HepG2 (cell line): ENCODE results near the gene ME3.

Experiments
- CTCF ChIP-seq: sonication (generic); formaldehyde crosslinking; IDR thresholded peaks from 2 replicates; pipeline ENCODE4 v1.5.0; 2020; ENCODE audit warnings: mild to moderate bottlenecking, missing genetic modification reagents, moderate library complexity
- EP300 ChIP-seq, 3 experiments: sonication (generic) in 1 of 3; formaldehyde crosslinking in 1 of 3; IDR thresholded peaks; 2 replicates each; pipeline versions ENCODE4 v1.5.1 to v1.6.1; 2011 to 2020; ENCODE audit warnings: low read depth in 2 of 3, low read length in 2 of 3, borderline replicate concordance in 1 of 3, improper control_type of control experiment in 1 of 3, mild to moderate bottlenecking in 1 of 3, missing genetic modification reagents in 1 of 3, moderate library complexity in 1 of 3
- FOXJ3 ChIP-seq: sonication (generic); formaldehyde crosslinking; IDR thresholded peaks from 2 replicates; pipeline ENCODE4 v1.4.0; 2020; ENCODE audit warnings: missing genetic modification reagents, mild to moderate bottlenecking, borderline replicate concordance
- GTF3A ChIP-seq: sonication (generic); formaldehyde crosslinking; conservative IDR thresholded peaks from 2 replicates; pipeline ENCODE4 v1.4.0; 2020; ENCODE audit warnings: mild to moderate bottlenecking, missing genetic modification reagents
- MAX ChIP-seq: IDR thresholded peaks from 2 replicates; pipeline ENCODE4 v1.6.1; 2012; ENCODE audit warnings: inconsistent platforms
- NFIC ChIP-seq: IDR thresholded peaks from 2 replicates; pipeline ENCODE4 v1.6.1; 2012; ENCODE audit warnings: mild to moderate bottlenecking, low read length, inconsistent platforms
- NR3C1 ChIP-seq: sonication (generic); formaldehyde crosslinking; IDR thresholded peaks from 2 replicates; pipeline ENCODE4 v1.4.0; 2020; ENCODE audit warnings: missing genetic modification reagents
- POLR2A ChIP-seq, 2 experiments: IDR thresholded peaks; 2 replicates each; pipeline ENCODE4 v1.6.1; 2011; ENCODE audit warnings: low read depth in 2 of 2, low read length in 2 of 2, mild to moderate bottlenecking in 1 of 2, moderate library complexity in 1 of 2; ENCODE audit not compliant: insufficient read depth in 1 of 2
- PRDM10 ChIP-seq: sonication (generic); formaldehyde crosslinking; IDR thresholded peaks from 2 replicates; pipeline ENCODE4 v1.4.0; 2020; ENCODE audit warnings: low read depth, missing genetic modification reagents
- PRPF4 ChIP-seq: fragments of 200-400 bp; formaldehyde crosslinking; IDR thresholded peaks from 2 replicates; pipeline ENCODE4 v1.6.1; 2016; ENCODE audit warnings: low read length, low read depth; ENCODE audit not compliant: poor library complexity, severe bottlenecking
- ZBTB34 ChIP-seq: sonication (generic); formaldehyde crosslinking; IDR thresholded peaks from 2 replicates; pipeline ENCODE4 v1.8.0; 2022; ENCODE audit warnings: mild to moderate bottlenecking, missing genetic modification reagents
- ZNF703 ChIP-seq: sonication (generic); formaldehyde crosslinking; IDR thresholded peaks from 2 replicates; pipeline ENCODE4 v1.5.1; 2020; ENCODE audit warnings: missing genetic modification reagents, mild to moderate bottlenecking, moderate library complexity, borderline replicate concordance
- ZNF770 ChIP-seq: sonication (generic); formaldehyde crosslinking; IDR thresholded peaks from 2 replicates; pipeline ENCODE4 v1.5.0; 2020; ENCODE audit warnings: mild to moderate bottlenecking, missing genetic modification reagents
- ZSCAN30 ChIP-seq: sonication (generic); formaldehyde crosslinking; IDR thresholded peaks from 2 replicates; pipeline ENCODE4 v1.5.0; 2020; ENCODE audit warnings: mild to moderate bottlenecking, missing genetic modification reagents

GRCh38 chr11:86487671-86488070 is 184.7 kb downstream of the ME3 start:
- TF ChIP-seq PRDM10 (CRISPR knock-in tag) (no peak), ZBTB34 (CRISPR knock-in tag) (no peak), NR3C1 (CRISPR knock-in tag) (no peak), CTCF (CRISPR knock-in tag) (0 out of 2 replicates have a peak, but pooled peaks have one; percentile 6), NFIC (no peak), PRPF4 (no peak), ZNF770 (CRISPR knock-in tag) (no peak), EP300 (IDR thresholded peaks at IDR 0.05; ENCODE audit: low read depth in 2 of 2, low read length in 2 of 2) (no peak), EP300 (CRISPR knock-in tag; IDR thresholded peaks at IDR 0.05; ENCODE audit: borderline replicate concordance) (no peak), ZNF703 (CRISPR knock-in tag) (no peak), POLR2A (IDR thresholded peaks at IDR 0.05; ENCODE audit: insufficient read depth in 1 of 2, low read depth in 2 of 2, low read length in 2 of 2) (no peak), FOXJ3 (no peak), MAX (no peak), ZSCAN30 (no peak), GTF3A (CRISPR knock-in tag) (no peak)
